Effector memory CD8-positive, alpha-beta T cell (primary cell): Measurements from ENCODE around the gene IGLL1.
"Not testable (repeated sequence)": the region's sequence is repeated elsewhere in the genome, so short reads cannot be mapped to it uniquely, and the experiment has no call there.

Source experiments
- ATAC-seq: fragments of 150-1000 bp; cut with Tn5 transposase; replicated peaks from 2 replicates; pipeline ENCODE4 v1.10.0; 2021; ENCODE audit warnings: mild to moderate bottlenecking, moderate library complexity
- DNase-seq, 3 experiments: peaks; one replicate each; pipeline ENCODE4 v3.0.0; 2021
- H3K27ac Mint-ChIP-seq, 2 donors: one replicate each; pipeline ENCODE4 v1.8.0; 2022; ENCODE audit warnings: mild to moderate bottlenecking in 2 of 2, mixed read lengths in 2 of 2, moderate library complexity in 2 of 2
- H3K27me3 Mint-ChIP-seq, 2 donors: one replicate each; pipeline ENCODE4 v1.8.0; 2022; ENCODE audit warnings: mixed read lengths in 2 of 2
- H3K36me3 Mint-ChIP-seq: one replicate; pipeline ENCODE4 v1.8.0; 2022; ENCODE audit warnings: mild to moderate bottlenecking, moderate library complexity, mixed read lengths; ENCODE audit not compliant: insufficient read depth
- H3K4me1 Mint-ChIP-seq, 2 donors: one replicate each; pipeline ENCODE4 v1.8.0; 2022; ENCODE audit warnings: low read depth in 2 of 2, mixed read lengths in 2 of 2
- H3K4me3 Mint-ChIP-seq, 2 donors: one replicate each; pipeline ENCODE4 v1.8.0; 2022; ENCODE audit warnings: mild to moderate bottlenecking in 2 of 2, mixed read lengths in 2 of 2, moderate library complexity in 2 of 2
- H3K9me3 Mint-ChIP-seq, 2 donors: one replicate each; pipeline ENCODE4 v1.8.0; 2022; ENCODE audit warnings: mixed read lengths in 2 of 2

Gene IGLL1

GRCh38 chr22:23550049-23550650, 29.9 kb downstream of the IGLL1 start:
- ATAC-seq (no peak), DNase-seq (no peak)
- no peaks in the 10 kb centered on the region for H3K9me3 Mint-ChIP-seq
- H3K27me3 Mint-ChIP-seq, result peaks cover 2 to 4% of the 10 kb centered on the region in 2 donors
- H3K27ac Mint-ChIP-seq, result no peak overlapping the region
- no peaks in the 10 kb centered on the region for H3K4me1 Mint-ChIP-seq
- H3K4me3 Mint-ChIP-seq, result no peak overlapping the region
- no peaks in the 10 kb centered on the region for H3K36me3 Mint-ChIP-seq

- Mint-ChIP-seq H3K27me3 (no peaks in the 10 kb centered on the region), H3K36me3 (no peaks in the 10 kb centered on the region), H3K4me3 (no peak overlapping the region), H3K27ac (no peak overlapping the region), H3K9me3 (no peaks in the 10 kb centered on the region), H3K4me1 (no peaks in the 10 kb centered on the region)
- ATAC-seq (no peak), DNase-seq (no peak)
These were observed 30.9 kb downstream of the IGLL1 start for GRCh38 chr22:23549198-23549595.

GRCh38 chr22:23548501-23549197, 31.4 kb downstream of the IGLL1 start:
- H3K4me3 Mint-ChIP-seq, result no peak overlapping the region
- DNase-seq (no peak), ATAC-seq (no peak)
- no peaks in the 10 kb centered on the region for H3K27me3 Mint-ChIP-seq
- H3K27ac Mint-ChIP-seq, result no peak overlapping the region
- H3K36me3 Mint-ChIP-seq, result no peaks in the 10 kb centered on the region
- no peaks in the 10 kb centered on the region for H3K4me1 Mint-ChIP-seq
- H3K9me3 Mint-ChIP-seq, result no peaks in the 10 kb centered on the region

- no peaks in the 10 kb centered on the region for H3K9me3 Mint-ChIP-seq
- H3K4me1 Mint-ChIP-seq, result no peaks in the 10 kb centered on the region
- no peak overlapping the region for H3K27ac Mint-ChIP-seq
- no peak overlapping the region for H3K4me3 Mint-ChIP-seq
- H3K36me3 Mint-ChIP-seq, result no peaks in the 10 kb centered on the region
- no peaks in the 10 kb centered on the region for H3K27me3 Mint-ChIP-seq
- DNase-seq, result no peak
- no peak for ATAC-seq
These were observed 32.1 kb downstream of the IGLL1 start for GRCh38 chr22:23547818-23548500.

DNA sequence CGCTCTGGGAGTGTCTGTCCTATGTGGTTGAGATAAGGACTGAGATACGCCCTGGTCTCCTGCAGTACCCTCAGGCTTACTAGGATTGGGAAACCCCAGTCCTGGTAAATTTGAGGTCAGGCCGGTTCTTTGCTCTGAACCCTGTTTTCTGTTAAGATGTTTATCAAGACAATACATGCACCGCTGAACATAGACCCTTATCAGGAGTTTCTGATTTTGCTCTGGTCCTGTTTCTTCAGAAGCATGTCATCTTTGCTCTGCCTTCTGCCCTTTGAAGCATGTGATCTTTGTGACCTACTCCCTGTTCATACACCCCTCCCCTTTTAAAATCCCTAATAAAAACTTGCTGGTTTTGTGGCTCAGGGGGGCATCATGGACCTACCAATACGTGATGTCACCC, 32.7 kb downstream of the IGLL1 start:
- H3K27me3 Mint-ChIP-seq, H3K4me3 Mint-ChIP-seq, ATAC-seq, H3K4me1 Mint-ChIP-seq, H3K9me3 Mint-ChIP-seq, H3K36me3 Mint-ChIP-seq, DNase-seq, H3K27ac Mint-ChIP-seq: not testable (repeated sequence)

GRCh38 chr22:23544852-23545251, 35.2 kb downstream of the IGLL1 start:
- no peaks in the 10 kb centered on the region for H3K4me1 Mint-ChIP-seq
- H3K4me3 Mint-ChIP-seq, result no peak overlapping the region
- H3K27ac Mint-ChIP-seq, result no peak overlapping the region
- ATAC-seq, result no peak
- no peaks in the 10 kb centered on the region for H3K27me3 Mint-ChIP-seq
- no peaks in the 10 kb centered on the region for H3K9me3 Mint-ChIP-seq
- no peak for DNase-seq
- H3K36me3 Mint-ChIP-seq, result no peaks in the 10 kb centered on the region

GRCh38 chr22:23543506-23544000, 36.5 kb downstream of the IGLL1 start:
- H3K27me3 Mint-ChIP-seq, ATAC-seq: not testable (repeated sequence)

GRCh38 chr22:23542933-23543332, 37.2 kb downstream of the IGLL1 start:
- Mint-ChIP-seq H3K4me3 (no peak overlapping the region), H3K36me3 (no peaks in the 10 kb centered on the region), H3K9me3 (no peaks in the 10 kb centered on the region), H3K27me3 (no peaks in the 10 kb centered on the region), H3K27ac (no peak overlapping the region), H3K4me1 (peaks cover 8 to 11% of the 10 kb centered on the region in 2 donors)
- ATAC-seq (no peak), DNase-seq (no peak)

More at GRCh38 chr22:23543506-23544000, 36.5 kb downstream of the IGLL1 start:
- H3K4me1 Mint-ChIP-seq, result peaks cover 8 to 11% of the 10 kb centered on the region in 2 donors
- not testable (repeated sequence) for H3K36me3 Mint-ChIP-seq, H3K9me3 Mint-ChIP-seq, H3K4me3 Mint-ChIP-seq, H3K27ac Mint-ChIP-seq, DNase-seq

DNA sequence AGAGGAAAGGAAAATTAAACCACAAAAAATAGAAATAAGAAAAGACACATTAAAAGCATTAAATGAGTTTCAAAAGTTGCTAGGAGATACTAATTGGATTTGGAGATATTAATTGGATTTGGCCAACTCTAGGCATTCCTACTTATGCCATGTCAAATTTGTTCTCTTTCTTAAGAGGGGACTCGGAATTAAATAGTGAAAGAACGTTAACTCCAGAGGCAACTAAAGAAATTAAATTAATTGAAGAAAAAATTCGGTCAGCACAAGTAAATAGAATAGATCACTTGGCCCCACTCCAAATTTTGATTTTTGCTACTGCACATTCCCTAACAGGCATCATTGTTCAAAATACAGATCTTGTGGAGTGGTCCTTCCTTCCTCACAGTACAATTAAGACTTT, 37.7 kb downstream of the IGLL1 start:
- not testable (repeated sequence) for DNase-seq, ATAC-seq, H3K9me3 Mint-ChIP-seq, H3K4me3 Mint-ChIP-seq, H3K36me3 Mint-ChIP-seq, H3K27ac Mint-ChIP-seq, H3K27me3 Mint-ChIP-seq
- H3K4me1 Mint-ChIP-seq, result peaks cover 8 to 11% of the 10 kb centered on the region in 2 donors

GRCh38 chr22:23541849-23542281, 38.2 kb downstream of the IGLL1 start:
- H3K36me3 Mint-ChIP-seq, H3K27me3 Mint-ChIP-seq, H3K27ac Mint-ChIP-seq, ATAC-seq, H3K4me3 Mint-ChIP-seq, H3K9me3 Mint-ChIP-seq: not testable (repeated sequence)
- peak in 2 of 3 experiments; percentile 15 to 28 for DNase-seq
- peaks cover 8 to 11% of the 10 kb centered on the region in 2 donors for H3K4me1 Mint-ChIP-seq

- not testable (repeated sequence) for H3K27me3 Mint-ChIP-seq, DNase-seq, H3K9me3 Mint-ChIP-seq, H3K36me3 Mint-ChIP-seq, H3K4me3 Mint-ChIP-seq, H3K27ac Mint-ChIP-seq, ATAC-seq
- peaks cover 8 to 11% of the 10 kb centered on the region in 2 donors for H3K4me1 Mint-ChIP-seq
These were observed 39.3 kb downstream of the IGLL1 start for GRCh38 chr22:23540837-23541236.

DNA sequence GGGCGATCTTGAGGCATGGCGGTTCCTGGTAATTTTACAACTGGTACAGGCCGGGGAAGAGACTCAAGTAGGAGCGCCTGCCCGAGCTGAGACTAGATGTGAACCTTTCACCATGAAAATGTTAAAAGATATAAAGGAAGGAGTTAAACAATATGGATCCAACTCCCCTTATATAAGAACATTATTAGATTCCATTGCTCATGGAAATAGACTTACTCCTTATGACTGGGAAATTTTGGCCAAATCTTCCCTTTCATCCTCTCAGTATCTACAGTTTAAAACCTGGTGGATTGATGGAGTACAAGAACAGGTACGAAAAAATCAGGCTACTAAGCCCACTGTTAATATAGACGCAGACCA, 40.3 kb downstream of the IGLL1 start:
- H3K4me3 Mint-ChIP-seq, H3K9me3 Mint-ChIP-seq, ATAC-seq, H3K36me3 Mint-ChIP-seq, H3K27me3 Mint-ChIP-seq, DNase-seq: not testable (repeated sequence)
- Mint-ChIP-seq H3K4me1 (peaks cover 8 to 11% of the 10 kb centered on the region in 2 donors), H3K27ac (peak overlapping the region in 1 of 2 donors; percentile 17)

- peak overlapping the region; percentile 17 to 27 for H3K27ac Mint-ChIP-seq
- peak; percentile 68 to 76 (median 73) for DNase-seq
- peak overlapping the region; percentile 43 to 63 for H3K4me3 Mint-ChIP-seq
- H3K27me3 Mint-ChIP-seq, result no peaks in the 10 kb centered on the region
- H3K36me3 Mint-ChIP-seq, result no peaks in the 10 kb centered on the region
- no peaks in the 10 kb centered on the region for H3K9me3 Mint-ChIP-seq
- peaks cover 8 to 11% of the 10 kb centered on the region in 2 donors for H3K4me1 Mint-ChIP-seq
- peak; percentile 100 for ATAC-seq
These were observed 40.8 kb downstream of the IGLL1 start for GRCh38 chr22:23539135-23539838.
